GM10266 (cell line): ENCODE data around the gene SLC35F1.

Source experiments
- DNase-seq: peaks from one replicate; pipeline ENCODE4 v3.0.0; 2012; ENCODE audit errors: extremely low spot score
- TF ChIP-seq, protein P1 (sequence below): IDR thresholded peaks from 2 replicates; pipeline ENCODE4 v1.5.1; 2012; ENCODE audit warnings: mild to moderate bottlenecking, low read depth; ENCODE audit not compliant: control insufficient read depth, insufficient read depth; ENCODE audit errors: missing control alignments

SLC35F1 gene

GRCh38 chr6:117907601-117908245 is 659 bp downstream of the SLC35F1 start:
- peak; percentile 37 for DNase-seq
- TF ChIP-seq, protein P1, sequence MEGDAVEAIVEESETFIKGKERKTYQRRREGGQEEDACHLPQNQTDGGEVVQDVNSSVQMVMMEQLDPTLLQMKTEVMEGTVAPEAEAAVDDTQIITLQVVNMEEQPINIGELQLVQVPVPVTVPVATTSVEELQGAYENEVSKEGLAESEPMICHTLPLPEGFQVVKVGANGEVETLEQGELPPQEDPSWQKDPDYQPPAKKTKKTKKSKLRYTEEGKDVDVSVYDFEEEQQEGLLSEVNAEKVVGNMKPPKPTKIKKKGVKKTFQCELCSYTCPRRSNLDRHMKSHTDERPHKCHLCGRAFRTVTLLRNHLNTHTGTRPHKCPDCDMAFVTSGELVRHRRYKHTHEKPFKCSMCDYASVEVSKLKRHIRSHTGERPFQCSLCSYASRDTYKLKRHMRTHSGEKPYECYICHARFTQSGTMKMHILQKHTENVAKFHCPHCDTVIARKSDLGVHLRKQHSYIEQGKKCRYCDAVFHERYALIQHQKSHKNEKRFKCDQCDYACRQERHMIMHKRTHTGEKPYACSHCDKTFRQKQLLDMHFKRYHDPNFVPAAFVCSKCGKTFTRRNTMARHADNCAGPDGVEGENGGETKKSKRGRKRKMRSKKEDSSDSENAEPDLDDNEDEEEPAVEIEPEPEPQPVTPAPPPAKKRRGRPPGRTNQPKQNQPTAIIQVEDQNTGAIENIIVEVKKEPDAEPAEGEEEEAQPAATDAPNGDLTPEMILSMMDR: no peak

DNA sequence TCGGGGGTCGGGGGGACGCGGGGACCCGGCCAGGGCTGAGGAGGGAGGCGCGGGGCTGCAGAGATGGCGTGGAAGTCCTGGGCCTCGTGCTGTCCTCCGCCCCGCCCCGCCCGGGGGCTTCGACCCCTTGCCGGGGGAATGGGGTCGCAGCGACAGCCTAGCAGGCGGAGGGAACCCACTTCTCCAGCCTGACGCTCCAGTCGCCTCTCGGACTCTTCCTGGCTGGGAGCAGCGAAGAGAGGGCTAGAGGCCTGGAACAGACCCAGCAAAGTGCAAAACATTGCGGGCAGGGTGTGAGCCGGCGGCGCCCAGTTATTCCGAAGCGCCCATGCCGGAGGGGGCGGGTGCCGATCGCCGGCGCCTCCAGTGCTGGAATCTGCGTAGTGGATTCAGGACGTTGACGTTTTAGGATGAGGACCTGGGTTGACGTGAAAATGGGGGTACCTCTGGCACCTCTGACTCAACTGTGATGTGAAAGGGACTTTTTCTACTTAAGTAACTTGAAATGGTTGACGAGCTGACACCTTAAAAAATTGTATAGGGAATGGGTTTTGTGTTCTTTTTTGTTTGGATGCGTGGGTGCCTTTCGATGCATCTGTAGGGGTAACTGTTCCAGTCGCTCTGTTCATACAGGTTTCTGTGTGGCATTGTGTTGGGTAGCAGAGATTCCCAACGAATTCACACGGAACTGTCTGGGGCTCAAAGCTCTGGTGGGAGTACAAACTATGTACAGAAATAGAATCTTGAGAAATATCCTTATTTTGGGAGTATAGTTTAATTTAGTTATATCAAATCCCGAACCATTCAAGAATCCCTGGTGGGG is 1.4 kb downstream of the SLC35F1 start:
- DNase-seq: no peak
- TF ChIP-seq, protein P1: no peak

DNA sequence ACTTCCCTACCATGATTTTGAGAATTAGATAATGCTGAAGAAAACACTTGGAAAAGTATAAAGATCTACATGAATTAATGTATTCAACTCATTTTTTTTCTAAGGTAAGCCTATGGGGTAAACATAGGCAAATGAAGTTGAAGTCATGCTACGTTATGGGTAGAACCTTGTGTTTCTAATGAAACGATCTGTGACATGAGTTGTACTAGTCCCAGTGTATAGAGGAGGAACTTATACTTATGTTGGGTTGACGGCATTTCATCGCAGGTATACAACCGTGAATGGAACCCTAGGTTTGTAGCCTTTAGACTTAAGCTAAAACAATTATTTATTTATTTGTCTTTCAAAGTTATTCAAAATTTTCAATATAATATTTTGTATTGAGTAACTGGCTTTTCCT is 2.6 kb downstream of the SLC35F1 start:
- DNase-seq: no peak
- TF ChIP-seq, protein P1: no peak

- no peak for DNase-seq
- TF ChIP-seq, protein P1: no peak
These were observed 3.5 kb downstream of the SLC35F1 start for GRCh38 chr6:117910549-117910948.

GRCh38 chr6:117911150-117911549 is 4.1 kb downstream of the SLC35F1 start:
- DNase-seq: no peak
- TF ChIP-seq, protein P1: no peak

DNA sequence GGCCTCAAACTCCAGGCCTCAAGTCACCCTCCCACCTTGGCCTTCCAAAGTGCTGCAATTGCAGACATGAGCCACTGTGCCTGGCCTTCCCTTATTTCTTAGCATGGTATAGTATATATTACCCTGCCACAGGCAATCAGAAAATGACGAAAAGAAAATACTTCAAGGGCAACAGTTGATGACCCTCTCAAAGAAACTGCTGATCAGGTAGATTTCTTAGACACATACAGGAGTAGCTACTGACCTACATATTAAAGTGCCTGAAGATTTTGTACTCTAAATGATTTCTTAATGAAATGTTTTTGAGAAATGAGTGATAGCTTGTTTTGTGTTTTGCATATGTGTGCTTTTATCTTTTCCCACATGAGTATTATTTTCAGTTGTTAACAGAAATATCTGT is 4.6 kb downstream of the SLC35F1 start:
- DNase-seq: no peak
- TF ChIP-seq, protein P1: no peak

- TF ChIP-seq, protein P1: no peak
- DNase-seq: no peak
These were observed 8.8 kb downstream of the SLC35F1 start for GRCh38 chr6:117915846-117916245.
